OCI-LY7 (cell line): Measurements from ENCODE around the gene PIMREG.

ENCODE experiments used
- CTCF ChIP-seq: fragments of 200-600 bp; sonication (generic); conservative IDR thresholded peaks from 2 replicates; pipeline ENCODE4 v1.5.1; 2014; ENCODE audit warnings: mild to moderate bottlenecking, antibody characterized with exemption, low read length, moderate library complexity, mixed read lengths
- EZH2phosphoT487 ChIP-seq: fragments of 200-600 bp; sonication (generic); IDR thresholded peaks from 2 replicates; pipeline ENCODE4 v1.6.1; 2018; ENCODE audit warnings: low read depth, borderline replicate concordance, mild to moderate bottlenecking, mixed run types, antibody characterized with exemption, low read length, moderate library complexity, mixed read lengths

DNA sequence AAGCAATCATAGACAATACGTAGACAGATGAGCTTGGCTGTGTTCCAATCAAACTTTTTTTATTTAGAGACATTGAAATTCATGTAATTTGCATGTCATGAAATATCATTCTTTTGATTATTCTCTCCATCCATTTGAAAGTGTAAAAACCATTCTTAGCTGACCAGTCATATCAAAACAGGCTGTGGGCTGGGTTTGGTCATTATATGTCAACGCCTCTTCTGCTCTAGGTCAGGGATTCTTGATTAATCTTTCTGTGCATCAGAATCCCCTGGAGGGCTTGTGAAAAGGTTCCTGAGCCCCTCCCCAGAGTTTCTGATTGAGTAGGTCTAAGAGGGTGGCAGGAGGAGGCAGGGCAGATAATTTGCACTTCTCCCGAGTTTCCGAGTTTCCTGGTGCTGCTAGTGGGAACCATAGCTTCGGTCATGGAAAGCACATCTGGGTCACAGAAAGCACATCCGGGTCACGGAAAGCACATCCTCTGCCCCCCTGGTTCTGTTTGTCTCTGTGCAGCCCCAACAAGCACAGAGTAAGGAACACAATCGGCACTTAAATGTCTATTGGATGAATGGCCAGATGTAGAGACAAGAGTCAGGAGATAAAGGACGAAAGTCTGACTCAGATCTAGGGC, 16.4 kb downstream of the PIMREG start:
- TF ChIP-seq CTCF, result no peak
- TF ChIP-seq EZH2phosphoT487, result no peak
